ENCODE results near the gene RCOR1.
"Not testable (repeated sequence)": the region's sequence is repeated elsewhere in the genome, so short reads cannot be mapped to it uniquely, and the experiment has no call there.

RCOR1 gene

GRCh38 chr14:102591944-102592762, at the start of gene RCOR1:
Gene RCOR1, plus strand, starts transcription at chr14:102592649. Its CDS starts 238 bp downstream, at chr14:102592887.
- Mint-ChIP-seq H3K36me3 (peaks cover 3 to 7% of the 10 kb centered on the region in 2 donors), H3K9me3 (no peaks in the 10 kb centered on the region), H3K4me1 (peaks cover 12 to 47% of the 10 kb centered on the region in 2 donors)

DNA sequence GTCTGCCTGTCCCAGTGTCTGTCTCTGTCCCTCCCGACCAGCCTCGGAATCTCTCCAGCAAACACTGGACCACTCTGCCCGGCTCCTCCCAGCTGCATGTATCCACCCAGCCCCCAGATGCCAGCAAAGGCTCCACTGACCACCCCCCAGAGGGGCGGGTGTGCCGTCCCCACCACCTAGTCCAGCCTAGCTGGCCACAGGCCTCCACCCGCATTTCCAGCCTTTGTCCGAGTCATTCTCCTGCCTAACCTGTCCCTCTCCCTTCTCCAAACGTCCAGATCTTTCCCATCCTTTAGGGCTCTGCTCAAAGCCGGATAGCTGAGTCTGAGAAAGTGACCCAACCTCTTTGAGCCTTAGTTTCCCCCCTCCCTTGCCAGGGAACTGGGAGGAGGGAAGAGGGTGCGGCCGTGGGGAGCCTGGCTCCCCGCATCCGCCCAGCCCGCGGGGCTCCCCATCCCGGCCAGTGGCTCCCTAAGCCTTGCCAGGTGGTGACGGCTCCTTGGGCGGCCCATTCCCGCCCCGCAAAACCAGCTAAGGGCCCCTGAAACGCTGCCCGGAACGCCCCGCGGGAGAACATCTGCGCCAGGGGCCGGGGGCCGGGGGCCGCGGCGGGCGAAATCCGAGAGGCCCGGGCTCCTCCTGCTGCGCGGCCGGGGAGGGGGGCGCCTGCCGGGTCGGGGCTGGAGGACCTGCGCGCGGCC, 48.3 kb upstream of the RCOR1 start:
- no peaks in the 10 kb centered on the region for H3K36me3 Mint-ChIP-seq
- H3K9me3 Mint-ChIP-seq, result peaks cover 0 to 1% of the 10 kb centered on the region in 2 donors
- ATAC-seq (replicated peaks) (no peak), DNase-seq (no peak)
- H3K27me3 Mint-ChIP-seq, result peaks cover 37 to 54% of the 10 kb centered on the region in 2 donors
- peak overlapping the region in 1 of 2 donors; percentile 61 for H3K4me3 Mint-ChIP-seq
- H3K27ac Mint-ChIP-seq, result no peak overlapping the region
- H3K4me1 Mint-ChIP-seq, result peaks cover 9 to 15% of the 10 kb centered on the region in 2 donors

More at GRCh38 chr14:102591944-102592762, at the start of gene RCOR1:
- Mint-ChIP-seq H3K4me3 (peak within 1 kb of the TSS; percentile 96 to 100), H3K27ac (peak within 1 kb of the TSS; percentile 100), H3K27me3 (no peaks in the 10 kb centered on the region)
- ATAC-seq (replicated peaks) (peak; percentile 82 to 85), DNase-seq (peak; percentile 97)

GRCh38 chr14:102544747-102545460, 47.5 kb upstream of the RCOR1 start:
- Mint-ChIP-seq H3K4me3 (peak overlapping the region; percentile 75 to 81), H3K36me3 (no peaks in the 10 kb centered on the region), H3K27ac (peak overlapping the region; percentile 83), H3K4me1 (peaks cover 9 to 15% of the 10 kb centered on the region in 2 donors), H3K9me3 (peaks cover 0 to 1% of the 10 kb centered on the region in 2 donors), H3K27me3 (peaks cover 37 to 54% of the 10 kb centered on the region in 2 donors)
- DNase-seq (no peak), ATAC-seq (replicated peaks) (peak; percentile 55 to 60)

GRCh38 chr14:102545461-102546265, 46.8 kb upstream of the RCOR1 start:
- Mint-ChIP-seq H3K9me3 (peaks cover 0 to 1% of the 10 kb centered on the region in 2 donors), H3K27ac (peak overlapping the region; percentile 83), H3K36me3 (no peaks in the 10 kb centered on the region), H3K4me3 (peak overlapping the region; percentile 75 to 81), H3K27me3 (peaks cover 43 to 60% of the 10 kb centered on the region in 2 donors), H3K4me1 (peaks cover 9 to 15% of the 10 kb centered on the region in 2 donors)
- no peak for DNase-seq
- ATAC-seq (replicated peaks), result no peak

DNA sequence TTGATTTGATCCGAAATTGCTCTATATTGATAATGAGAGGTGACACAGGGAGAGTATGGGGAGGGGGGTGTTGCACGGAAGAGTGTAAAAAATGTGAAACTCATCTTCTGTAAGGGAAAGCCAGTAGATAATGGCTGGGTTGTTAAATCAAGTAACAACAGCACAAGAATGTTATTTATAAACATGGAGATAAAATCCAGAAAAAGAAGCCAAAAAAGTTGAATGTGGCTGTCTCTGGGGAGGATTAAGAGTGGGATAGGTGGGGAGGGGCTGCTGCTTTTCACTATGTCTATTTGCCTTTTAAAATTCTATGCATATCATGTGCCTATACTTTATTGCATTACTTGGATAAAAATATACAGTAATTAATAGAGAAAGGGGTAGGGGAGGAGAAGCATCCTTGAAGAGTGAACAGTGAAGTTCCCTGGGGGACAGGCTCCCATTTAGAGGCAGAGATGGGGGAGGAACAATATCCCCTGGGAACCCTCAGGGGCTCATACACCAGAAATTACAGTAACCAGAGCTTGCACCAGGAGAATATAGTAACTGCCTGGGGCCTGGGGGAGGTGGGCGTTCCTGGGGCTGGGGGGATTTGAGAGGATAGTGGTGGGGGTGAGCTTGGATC, 43.7 kb upstream of the RCOR1 start:
- H3K4me3 Mint-ChIP-seq, result no peak overlapping the region
- H3K27me3 Mint-ChIP-seq, result peaks cover 36 to 49% of the 10 kb centered on the region in 2 donors
- no peaks in the 10 kb centered on the region for H3K36me3 Mint-ChIP-seq
- no peak for DNase-seq
- H3K4me1 Mint-ChIP-seq, result peaks cover 6 to 15% of the 10 kb centered on the region in 2 donors
- ATAC-seq (replicated peaks), result no peak
- no peak overlapping the region for H3K27ac Mint-ChIP-seq
- peaks cover 0 to 1% of the 10 kb centered on the region in 2 donors for H3K9me3 Mint-ChIP-seq

DNA sequence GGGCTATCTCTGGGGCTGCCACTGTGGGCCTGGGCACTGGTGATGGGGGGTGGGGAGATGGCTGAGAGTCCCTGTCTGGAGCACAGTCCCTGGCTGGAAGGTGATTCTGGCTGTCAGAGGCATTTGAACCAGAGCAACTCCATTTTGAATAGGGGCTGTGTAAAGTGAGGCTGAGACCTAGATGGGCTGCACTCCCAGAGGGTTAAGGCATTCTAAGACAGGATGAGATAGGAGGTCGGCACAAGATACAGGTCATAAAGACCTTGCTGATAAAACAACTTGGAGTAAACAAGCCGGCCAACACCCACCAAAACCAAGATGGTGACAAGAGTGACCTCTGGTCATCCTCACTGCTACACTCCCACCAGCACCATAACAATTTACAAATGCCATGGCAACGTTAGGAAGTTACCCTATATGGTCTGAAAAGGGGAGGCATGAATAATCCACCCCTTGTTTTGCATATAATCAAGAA, 41.5 kb upstream of the RCOR1 start:
- DNase-seq; H3K27ac Mint-ChIP-seq; H3K9me3 Mint-ChIP-seq; H3K36me3 Mint-ChIP-seq; H3K4me1 Mint-ChIP-seq; ATAC-seq (replicated peaks); H3K4me3 Mint-ChIP-seq: not testable (repeated sequence)
- H3K27me3 Mint-ChIP-seq, result peaks cover 20 to 31% of the 10 kb centered on the region in 2 donors

- H3K9me3 Mint-ChIP-seq, result peaks cover 0 to 1% of the 10 kb centered on the region in 2 donors
- DNase-seq (no peak), ATAC-seq (replicated peaks) (no peak)
- no peak overlapping the region for H3K4me3 Mint-ChIP-seq
- H3K36me3 Mint-ChIP-seq, result no peaks in the 10 kb centered on the region
- no peaks in the 10 kb centered on the region for H3K4me1 Mint-ChIP-seq
- H3K27ac Mint-ChIP-seq, result no peak overlapping the region
- peaks cover 13 to 22% of the 10 kb centered on the region in 2 donors for H3K27me3 Mint-ChIP-seq
Observed at GRCh38 chr14:102551995-102552705, 40.3 kb upstream of the RCOR1 start.

GRCh38 chr14:102554821-102555819, 37.3 kb upstream of the RCOR1 start:
- peak; percentile 56 for DNase-seq
- peaks cover 1 to 2% of the 10 kb centered on the region in 2 donors for H3K4me1 Mint-ChIP-seq
- H3K27ac Mint-ChIP-seq, result peak overlapping the region; percentile 93
- H3K36me3 Mint-ChIP-seq, result no peaks in the 10 kb centered on the region
- ATAC-seq (replicated peaks), result peak; percentile 83 to 89
- peaks cover 4% of the 10 kb centered on the region in 2 donors for H3K27me3 Mint-ChIP-seq
- H3K4me3 Mint-ChIP-seq, result peak overlapping the region; percentile 79 to 83
- no peaks in the 10 kb centered on the region for H3K9me3 Mint-ChIP-seq

GRCh38 chr14:102556098-102556677, 36.3 kb upstream of the RCOR1 start:
- peak overlapping the region in 1 of 2 donors; percentile 19 for H3K4me3 Mint-ChIP-seq
- peaks cover 10 to 11% of the 10 kb centered on the region in 2 donors for H3K4me1 Mint-ChIP-seq
- no peak for DNase-seq
- no peaks in the 10 kb centered on the region for H3K27me3 Mint-ChIP-seq
- no peak for ATAC-seq (replicated peaks)
- no peaks in the 10 kb centered on the region for H3K36me3 Mint-ChIP-seq
- no peak overlapping the region for H3K27ac Mint-ChIP-seq
- no peaks in the 10 kb centered on the region for H3K9me3 Mint-ChIP-seq

DNA sequence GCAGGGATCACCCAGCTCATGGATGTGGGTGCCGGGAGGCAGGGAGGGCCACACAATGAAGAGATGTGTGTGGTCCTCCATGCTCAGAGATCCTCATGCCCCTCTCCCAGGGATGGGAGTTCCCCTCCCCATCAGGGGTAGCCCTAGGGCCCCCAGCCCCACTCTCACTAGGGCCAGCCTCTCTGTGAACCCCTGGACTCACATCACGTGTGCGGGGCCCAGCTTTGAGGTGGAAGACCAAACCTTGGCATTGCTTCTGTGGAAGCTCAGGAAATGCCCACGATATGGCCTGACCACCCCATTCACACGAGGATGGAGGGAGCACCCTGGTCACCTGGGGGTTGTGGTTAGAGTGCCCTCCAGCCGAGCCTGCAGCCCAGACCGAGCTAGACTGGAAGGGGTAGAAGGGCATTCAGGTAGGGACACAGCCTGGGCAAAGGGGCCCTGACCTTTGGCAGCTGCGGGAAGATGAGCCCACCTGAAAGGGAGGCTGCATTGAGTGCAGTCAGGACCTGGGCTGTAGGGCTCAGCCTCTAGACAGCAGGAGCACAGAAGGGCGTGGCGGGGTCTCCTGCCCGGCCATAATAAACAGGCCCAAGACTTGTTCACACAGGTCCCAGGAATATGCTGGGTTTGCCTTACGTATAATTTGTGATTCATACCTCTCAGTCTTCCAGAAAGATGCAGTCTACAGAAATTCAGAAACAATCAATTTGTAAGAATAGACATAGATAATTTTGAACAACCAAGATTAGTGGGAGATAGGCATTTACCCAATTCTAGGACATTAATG, 34.8 kb upstream of the RCOR1 start:
- ATAC-seq (replicated peaks) (no peak), DNase-seq (no peak)
- H3K4me3 Mint-ChIP-seq, result no peak overlapping the region
- no peak overlapping the region for H3K27ac Mint-ChIP-seq
- no peaks in the 10 kb centered on the region for H3K36me3 Mint-ChIP-seq
- H3K9me3 Mint-ChIP-seq, result no peaks in the 10 kb centered on the region
- no peaks in the 10 kb centered on the region for H3K27me3 Mint-ChIP-seq
- peaks cover 11 to 12% of the 10 kb centered on the region in 2 donors for H3K4me1 Mint-ChIP-seq

GRCh38 chr14:102558556-102558955, 33.9 kb upstream of the RCOR1 start:
- no peak overlapping the region for H3K27ac Mint-ChIP-seq
- H3K4me3 Mint-ChIP-seq, result no peak overlapping the region
- H3K36me3 Mint-ChIP-seq, result no peaks in the 10 kb centered on the region
- no peak for ATAC-seq (replicated peaks)
- no peaks in the 10 kb centered on the region for H3K27me3 Mint-ChIP-seq
- no peak for DNase-seq
- H3K4me1 Mint-ChIP-seq, result peaks cover 11 to 12% of the 10 kb centered on the region in 2 donors
- H3K9me3 Mint-ChIP-seq, result no peaks in the 10 kb centered on the region

Measured in stimulated activated naive B cell treated with anti-CD40 and anti-IgM and Interleukin-4, amounts not matched to agents 10 μg/mL and 1 μg/mL and 100 μg/mL, for 72 hours (primary cell).